PC-3 (cell line): ENCODE measurements around the gene CAT. TPM values are rescaled to one million over a fixed set of nuclear protein-coding genes. Genes with fewer than 3 reads are reported as not detected.

Source experiments
- ATAC-seq: fragments of 200-7000 bp; cut with Tn5 transposase; 2 replicates; pipeline ENCODE4 v1.9.1; 2020; ENCODE audit warnings: mild to moderate bottlenecking, moderate library complexity
- BruUV-seq: library from RNA; stranded (reverse); fragments of 400-500 nt; replicated peaks from 2 replicates; lab custom pipeline; 2021; lab: Mats Ljungman, UMichigan
- CTCF ChIA-PET: fragments of 300-600 bp; sonication (Branson Sonifier 250); formaldehyde crosslinking; loops from one replicate; lab custom pipeline; 2022; ENCODE audit warnings: antibody characterized with exemption; lab: Charles Lee
- POLR2A ChIA-PET: fragments of 300-600 bp; sonication (Branson Sonifier 250); formaldehyde crosslinking; loops from one replicate; lab custom pipeline; 2022; ENCODE audit warnings: antibody characterized with exemption; ENCODE audit not compliant: unreplicated experiment; lab: Charles Lee
- DNase-seq: peaks from one replicate; pipeline ENCODE4 v3.0.0-alpha.2; 2015
- H2AFZ ChIP-seq: fragments of 300-600 bp; sonication (generic); 2 replicates; pipeline ENCODE4 v1.6.0; 2016; ENCODE audit warnings: antibody characterized with exemption, low read length
- H3F3A ChIP-seq: fragments of 300-600 bp; sonication (generic); one replicate; pipeline ENCODE4 v1.6.0; 2017; ENCODE audit warnings: antibody characterized with exemption, low read length, control low read depth, mild to moderate bottlenecking; ENCODE audit not compliant: unreplicated experiment
- H3K27ac ChIP-seq: fragments of 300-600 bp; sonication (generic); 2 replicates; pipeline ENCODE4 v1.5.1; 2016; ENCODE audit warnings: mild to moderate bottlenecking, low read length
- H3K27me3 ChIP-seq: fragments of 300-600 bp; sonication (generic); 2 replicates; pipeline ENCODE4 v1.6.1; 2016; ENCODE audit warnings: low read length, mixed read lengths
- H3K36me3 ChIP-seq: fragments of 300-600 bp; sonication (generic); 2 replicates; pipeline ENCODE4 v1.6.1; 2016; ENCODE audit warnings: low read depth, mixed run types, low read length, mixed read lengths
- H3K4me1 ChIP-seq: fragments of 300-600 bp; sonication (generic); 2 replicates; pipeline ENCODE4 v1.5.1; 2016; ENCODE audit warnings: low read length; ENCODE audit not compliant: insufficient read depth
- H3K4me2 ChIP-seq: fragments of 300-600 bp; sonication (generic); 2 replicates; pipeline ENCODE4 v1.6.0; 2016; ENCODE audit warnings: low read length
- H3K4me3 ChIP-seq: fragments of 300-600 bp; sonication (generic); 2 replicates; pipeline ENCODE4 v1.5.1; 2016; ENCODE audit warnings: mild to moderate bottlenecking, low read length, mixed read lengths
- H3K79me2 ChIP-seq: fragments of 300-600 bp; sonication (generic); 2 replicates; pipeline ENCODE4 v1.6.1; 2017; ENCODE audit warnings: low read length, mixed read lengths
- H3K9ac ChIP-seq: fragments of 300-600 bp; sonication (generic); 2 replicates; pipeline ENCODE4 v1.6.0; 2016; ENCODE audit warnings: mild to moderate bottlenecking, low read length
- H3K9me2 ChIP-seq: fragments of 300-600 bp; sonication (generic); replicated peaks from 2 replicates; pipeline ENCODE4 v1.6.1; 2016; ENCODE audit warnings: mixed run types, low read length, mixed read lengths
- H3K9me3 ChIP-seq: fragments of 300-600 bp; sonication (generic); 2 replicates; pipeline ENCODE4 v1.6.1; 2016; ENCODE audit warnings: low read length, mixed read lengths
- H4K20me1 ChIP-seq: fragments of 300-600 bp; sonication (generic); 2 replicates; pipeline ENCODE4 v1.6.1; 2016; ENCODE audit warnings: low read length, mixed read lengths
- EZH2 ChIP-seq: fragments of 300-600 bp; sonication (generic); IDR thresholded peaks from one replicate; pipeline ENCODE4 v1.6.1; 2017; ENCODE audit warnings: antibody characterized with exemption, mild to moderate bottlenecking, low read length; ENCODE audit not compliant: unreplicated experiment
- EZH2phosphoT487 ChIP-seq: fragments of 300-600 bp; sonication (generic); IDR thresholded peaks from 2 replicates; pipeline ENCODE4 v1.6.1; 2018; ENCODE audit warnings: mild to moderate bottlenecking, antibody characterized with exemption, low read length, borderline replicate concordance
- intact Hi-C: fragments of 100-400 bp; cut with micrococcal nuclease; formaldehyde crosslinking; loops from 2 replicates; pipeline ENCODE4 v1.9.0; 2023
- total RNA-seq: library from RNA; depleted of rRNA; stranded (reverse); fragments of >200 nt; gene quantifications from 2 replicates; pipeline ENCODE4 v1.2.3, GENCODE V29; 2014
- TF ChIP-seq, protein P1 (sequence below): fragments of 300-600 bp; sonication (generic); conservative IDR thresholded peaks from 2 replicates; pipeline ENCODE4 v1.5.1; 2017; ENCODE audit warnings: antibody characterized with exemption, low read depth, mild to moderate bottlenecking, low read length

The CAT gene
- total RNA-seq, 1 experiment from 2014 or later: 50.5 TPM

DNA sequence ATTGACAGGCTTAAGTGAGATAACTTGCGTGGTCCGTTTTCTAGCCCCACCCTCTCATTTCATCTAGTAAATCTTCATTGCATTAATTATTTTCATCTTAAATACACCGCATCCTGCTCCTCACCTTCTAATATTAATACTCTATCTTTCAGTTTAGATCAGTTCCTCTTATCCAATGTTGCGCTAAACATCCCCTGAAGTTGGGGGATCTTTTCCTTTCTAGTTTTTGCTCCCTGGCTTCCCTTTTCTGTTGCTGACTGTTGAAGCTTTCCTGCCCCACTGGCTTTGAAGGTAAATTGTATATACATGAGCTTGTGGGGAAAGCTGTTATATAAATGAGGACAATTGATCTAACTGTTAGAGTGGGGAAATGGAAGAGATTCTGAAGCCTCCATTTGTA lies 7.2 kb downstream of the CAT start:
- no peak overlapping the region for H3K4me3 ChIP-seq
- H3K27me3 ChIP-seq: no peaks in the 10 kb centered on the region
- H2AFZ ChIP-seq: no peak overlapping the region
- no peaks in the 10 kb centered on the region for H3F3A ChIP-seq
- no peak overlapping the region for H3K4me2 ChIP-seq
- TF ChIP-seq EZH2 (no peak), EZH2phosphoT487 (no peak)
- TF ChIP-seq, protein P1, sequence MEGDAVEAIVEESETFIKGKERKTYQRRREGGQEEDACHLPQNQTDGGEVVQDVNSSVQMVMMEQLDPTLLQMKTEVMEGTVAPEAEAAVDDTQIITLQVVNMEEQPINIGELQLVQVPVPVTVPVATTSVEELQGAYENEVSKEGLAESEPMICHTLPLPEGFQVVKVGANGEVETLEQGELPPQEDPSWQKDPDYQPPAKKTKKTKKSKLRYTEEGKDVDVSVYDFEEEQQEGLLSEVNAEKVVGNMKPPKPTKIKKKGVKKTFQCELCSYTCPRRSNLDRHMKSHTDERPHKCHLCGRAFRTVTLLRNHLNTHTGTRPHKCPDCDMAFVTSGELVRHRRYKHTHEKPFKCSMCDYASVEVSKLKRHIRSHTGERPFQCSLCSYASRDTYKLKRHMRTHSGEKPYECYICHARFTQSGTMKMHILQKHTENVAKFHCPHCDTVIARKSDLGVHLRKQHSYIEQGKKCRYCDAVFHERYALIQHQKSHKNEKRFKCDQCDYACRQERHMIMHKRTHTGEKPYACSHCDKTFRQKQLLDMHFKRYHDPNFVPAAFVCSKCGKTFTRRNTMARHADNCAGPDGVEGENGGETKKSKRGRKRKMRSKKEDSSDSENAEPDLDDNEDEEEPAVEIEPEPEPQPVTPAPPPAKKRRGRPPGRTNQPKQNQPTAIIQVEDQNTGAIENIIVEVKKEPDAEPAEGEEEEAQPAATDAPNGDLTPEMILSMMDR: no peak
- POLR2A ChIA-PET: interaction anchor here (0.6 to 0.7 kb wide), 2 partner anchors 8 to 20 kb away, joined by 3 to 7 read pairs; no protein-coding TSS in a partner anchor
- H4K20me1 ChIP-seq: peaks cover 12% of the 10 kb centered on the region; the same call in 1 of the 2 replicates
- intact Hi-C loops: no loop called here
- DNase-seq (no peak), ATAC-seq (no peak)
- H3K9ac ChIP-seq: no peak overlapping the region
- no peaks in the 10 kb centered on the region for H3K9me3 ChIP-seq
- BruUV-seq: no TSS peak
- peaks cover 13% of the 10 kb centered on the region for H3K36me3 ChIP-seq
- peaks cover 16% of the 10 kb centered on the region for H3K4me1 ChIP-seq
- CTCF ChIA-PET: interaction anchor here (0.6 kb wide), 1 partner anchor 67 kb away, joined by 12 read pairs; no protein-coding TSS in a partner anchor
- H3K27ac ChIP-seq: no peak overlapping the region
- peaks cover 63% of the 10 kb centered on the region for H3K79me2 ChIP-seq
- no peaks in the 10 kb centered on the region for H3K9me2 ChIP-seq

DNA sequence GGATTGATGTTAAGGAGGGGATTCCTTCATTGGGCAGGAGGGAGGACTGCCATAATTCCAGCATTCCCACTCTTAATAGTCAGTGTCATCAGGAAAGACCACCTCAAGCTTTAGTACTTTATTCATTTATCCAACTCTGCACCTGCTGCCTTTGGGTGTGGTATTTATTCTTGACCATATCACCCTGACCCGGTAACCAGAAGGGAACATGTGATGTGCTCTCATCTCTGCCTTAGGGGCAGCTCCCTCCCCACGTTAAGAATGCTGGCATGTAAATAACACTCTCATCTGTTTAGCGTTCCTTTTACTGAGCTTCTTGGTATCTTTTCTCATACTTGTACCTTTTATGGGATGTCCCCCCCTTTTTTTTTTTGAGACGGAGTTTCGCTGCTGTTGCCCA lies 7.7 kb downstream of the CAT start:
- no peak for ATAC-seq
- TF ChIP-seq, protein P1: no peak
- no peak for TF ChIP-seq EZH2phosphoT487
- TF ChIP-seq EZH2: no peak
- peaks cover 59% of the 10 kb centered on the region for H3K79me2 ChIP-seq
- no peak overlapping the region for H2AFZ ChIP-seq
- no peaks in the 10 kb centered on the region for H3K27me3 ChIP-seq
- BruUV-seq: no TSS peak
- H3K27ac ChIP-seq: no peak overlapping the region
- H3K4me1 ChIP-seq: peaks cover 16% of the 10 kb centered on the region
- H3K9me3 ChIP-seq: no peaks in the 10 kb centered on the region
- no peak overlapping the region for H3K4me3 ChIP-seq
- intact Hi-C loops: no loop called here
- CTCF ChIA-PET: no interaction called here
- no peak for DNase-seq
- H4K20me1 ChIP-seq: peaks cover 12% of the 10 kb centered on the region; the same call in 1 of the 2 replicates
- H3K36me3 ChIP-seq: peaks cover 18% of the 10 kb centered on the region
- no peaks in the 10 kb centered on the region for H3F3A ChIP-seq
- POLR2A ChIA-PET: interaction anchor here (0.6 to 0.7 kb wide), 2 partner anchors 8 to 20 kb away, joined by 3 to 7 read pairs; no protein-coding TSS in a partner anchor
- no peaks in the 10 kb centered on the region for H3K9me2 ChIP-seq
- no peak overlapping the region for H3K4me2 ChIP-seq
- no peak overlapping the region for H3K9ac ChIP-seq

DNA sequence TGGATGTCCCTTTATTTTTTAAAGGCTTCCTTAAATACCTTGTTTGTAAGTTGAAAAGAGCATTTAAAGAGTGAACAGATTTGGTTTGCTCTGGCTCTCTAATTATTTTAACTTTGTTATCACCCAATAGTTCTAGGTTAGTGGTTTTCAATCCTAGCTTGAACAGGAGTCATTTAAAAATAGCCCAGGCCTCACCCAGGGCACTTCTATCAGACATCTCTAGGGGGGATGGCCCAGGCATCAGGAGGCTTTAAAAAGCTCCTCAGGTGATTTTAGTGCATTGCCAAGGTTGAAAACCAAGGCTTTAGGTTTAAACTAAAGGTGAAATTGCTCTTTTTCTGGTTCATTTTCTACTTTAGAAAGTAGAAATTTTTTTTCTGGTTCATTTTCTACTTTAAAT lies 8.3 kb downstream of the CAT start:
- DNase-seq: no peak
- no peaks in the 10 kb centered on the region for H3K9me2 ChIP-seq
- H3K4me1 ChIP-seq: peaks cover 16% of the 10 kb centered on the region
- H3K27ac ChIP-seq: no peak overlapping the region
- intact Hi-C loops: no loop called here
- H3K4me2 ChIP-seq: no peak overlapping the region
- CTCF ChIA-PET: no interaction called here
- H3K36me3 ChIP-seq: peaks cover 23% of the 10 kb centered on the region
- H3K9ac ChIP-seq: no peak overlapping the region
- H2AFZ ChIP-seq: no peak overlapping the region
- peaks cover 52% of the 10 kb centered on the region for H3K79me2 ChIP-seq
- peaks cover 12% of the 10 kb centered on the region; the same call in 1 of the 2 replicates for H4K20me1 ChIP-seq
- TF ChIP-seq EZH2 (no peak), EZH2phosphoT487 (no peak)
- TF ChIP-seq, protein P1: no peak
- no peaks in the 10 kb centered on the region for H3K9me3 ChIP-seq
- BruUV-seq: no TSS peak
- no peak overlapping the region for H3K4me3 ChIP-seq
- no peaks in the 10 kb centered on the region for H3F3A ChIP-seq
- no peaks in the 10 kb centered on the region for H3K27me3 ChIP-seq
- ATAC-seq: no peak
- POLR2A ChIA-PET: no interaction called here
